OCI-LY1 (cell line): Measurements from ENCODE around the gene APEX1.

Experiments
- H2AFZ ChIP-seq: fragments of 200-600 bp; sonication (generic), shearing (Covaris generic); 2 replicates; pipeline ENCODE4 v1.6.0; 2014; ENCODE audit warnings: antibody characterized with exemption, mild to moderate bottlenecking, low read length
- H3F3A ChIP-seq: fragments of 200-600 bp; sonication (generic), shearing (Covaris generic); 2 replicates; pipeline ENCODE4 v1.6.0; 2014; ENCODE audit warnings: mild to moderate bottlenecking, antibody characterized with exemption, low read length, moderate library complexity; ENCODE audit not compliant: insufficient read depth
- H3K27ac ChIP-seq: fragments of 200-600 bp; sonication (generic); 2 replicates; pipeline ENCODE4 v1.5.1; 2014; ENCODE audit warnings: low read length, mixed run types, mild to moderate bottlenecking, low read depth; ENCODE audit not compliant: poor library complexity, severe bottlenecking
- H3K27me3 ChIP-seq: fragments of 200-600 bp; sonication (generic); 2 replicates; pipeline ENCODE4 v1.6.0; 2014; ENCODE audit warnings: antibody characterized with exemption, mild to moderate bottlenecking, low read length, moderate library complexity; ENCODE audit not compliant: insufficient read depth
- H3K36me3 ChIP-seq: fragments of 200-600 bp; sonication (generic); 2 replicates; pipeline ENCODE4 v1.6.1; 2014; ENCODE audit warnings: mild to moderate bottlenecking, antibody characterized with exemption, low read length, moderate library complexity, mixed read lengths; ENCODE audit not compliant: insufficient read depth
- H3K4me1 ChIP-seq: fragments of 200-600 bp; sonication (generic); 2 replicates; pipeline ENCODE4 v1.5.1; 2014; ENCODE audit warnings: mild to moderate bottlenecking, low read length, moderate library complexity; ENCODE audit not compliant: insufficient read depth, severe bottlenecking
- H3K4me2 ChIP-seq: fragments of 200-600 bp; sonication (generic), shearing (Covaris generic); 2 replicates; pipeline ENCODE4 v1.6.1; 2014; ENCODE audit warnings: low read length
- H3K4me3 ChIP-seq: fragments of 200-600 bp; sonication (generic); 2 replicates; pipeline ENCODE4 v1.5.1; 2014; ENCODE audit warnings: low read length, low read depth, mild to moderate bottlenecking, mixed read lengths; ENCODE audit not compliant: poor library complexity, severe bottlenecking
- H3K79me2 ChIP-seq: fragments of 200-600 bp; shearing (Covaris generic); 2 replicates; pipeline ENCODE4 v1.6.1; 2016; ENCODE audit warnings: mixed run types, low read length, mixed read lengths; ENCODE audit not compliant: insufficient read depth
- H3K9ac ChIP-seq: fragments of 200-600 bp; sonication (generic), shearing (Covaris generic); 2 replicates; pipeline ENCODE4 v1.6.1; 2014; ENCODE audit warnings: mild to moderate bottlenecking, low read length, mixed read lengths
- H3K9me2 ChIP-seq: fragments of 200-600 bp; sonication (generic), shearing (Covaris generic); 2 replicates; pipeline ENCODE4 v1.6.1; 2014; ENCODE audit warnings: low read depth, mild to moderate bottlenecking, low read length, mixed read lengths
- H3K9me3 ChIP-seq: fragments of 200-600 bp; shearing (Covaris generic); 2 replicates; pipeline ENCODE4 v1.6.1; 2014; ENCODE audit warnings: low read length, mixed read lengths
- H4K20me1 ChIP-seq: fragments of 200-600 bp; sonication (generic), shearing (Covaris generic); 2 replicates; pipeline ENCODE4 v1.6.0; 2016; ENCODE audit warnings: mild to moderate bottlenecking, low read length; ENCODE audit not compliant: insufficient read depth
- EZH2 ChIP-seq: fragments of 200-600 bp; sonication (generic), shearing (Covaris generic); IDR thresholded peaks from 2 replicates; pipeline ENCODE4 v1.8.0; 2017; ENCODE audit warnings: borderline replicate concordance, mixed run types, mild to moderate bottlenecking, antibody characterized with exemption, low read length, moderate library complexity, mixed read lengths
- TF ChIP-seq, protein P1 (sequence below): fragments of 200-600 bp; sonication (generic), shearing (Covaris generic); IDR thresholded peaks from 2 replicates; pipeline ENCODE4 v1.5.1; 2017; ENCODE audit warnings: mild to moderate bottlenecking, antibody characterized with exemption, low read length, moderate library complexity, mixed read lengths

APEX1 gene

DNA sequence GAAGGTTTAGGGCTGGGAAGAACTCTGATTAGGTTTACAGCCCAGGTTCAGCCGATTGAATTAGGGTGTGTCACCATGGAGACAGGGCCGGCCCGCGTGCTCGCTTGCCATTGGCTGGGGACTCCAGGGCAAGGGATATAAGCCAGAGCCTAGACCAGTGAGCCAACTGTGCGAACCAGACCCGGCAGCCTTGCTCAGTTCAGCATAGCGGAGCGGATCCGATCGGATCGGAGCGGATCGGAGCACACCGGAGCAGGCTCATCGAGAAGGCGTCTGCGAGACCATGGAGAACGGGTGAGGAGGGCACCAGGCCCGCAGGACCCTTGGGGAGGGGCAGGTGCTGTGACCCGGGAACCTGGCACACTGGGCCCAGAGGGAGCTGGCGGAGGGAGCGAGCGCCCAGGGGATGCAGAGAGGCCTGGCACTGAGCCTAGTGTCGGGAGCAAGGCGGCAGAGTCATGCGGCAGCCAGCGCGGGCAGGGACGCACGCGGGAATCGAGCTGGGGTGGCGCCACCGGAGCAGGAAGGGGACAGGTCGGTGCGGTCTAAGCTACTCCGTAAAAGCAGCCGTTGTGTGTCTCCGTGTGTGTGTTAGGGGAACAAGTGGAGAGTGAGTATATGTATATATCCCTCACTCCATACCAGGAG, 14.3 kb downstream of the APEX1 start, which contains the start of gene PNP:
Gene PNP (plus strand): TSS at position 165 of the 648 bp plus-strand sequence. CDS start 119 bp downstream, at position 284.
- no peak for TF ChIP-seq EZH2
- TF ChIP-seq, protein P1, sequence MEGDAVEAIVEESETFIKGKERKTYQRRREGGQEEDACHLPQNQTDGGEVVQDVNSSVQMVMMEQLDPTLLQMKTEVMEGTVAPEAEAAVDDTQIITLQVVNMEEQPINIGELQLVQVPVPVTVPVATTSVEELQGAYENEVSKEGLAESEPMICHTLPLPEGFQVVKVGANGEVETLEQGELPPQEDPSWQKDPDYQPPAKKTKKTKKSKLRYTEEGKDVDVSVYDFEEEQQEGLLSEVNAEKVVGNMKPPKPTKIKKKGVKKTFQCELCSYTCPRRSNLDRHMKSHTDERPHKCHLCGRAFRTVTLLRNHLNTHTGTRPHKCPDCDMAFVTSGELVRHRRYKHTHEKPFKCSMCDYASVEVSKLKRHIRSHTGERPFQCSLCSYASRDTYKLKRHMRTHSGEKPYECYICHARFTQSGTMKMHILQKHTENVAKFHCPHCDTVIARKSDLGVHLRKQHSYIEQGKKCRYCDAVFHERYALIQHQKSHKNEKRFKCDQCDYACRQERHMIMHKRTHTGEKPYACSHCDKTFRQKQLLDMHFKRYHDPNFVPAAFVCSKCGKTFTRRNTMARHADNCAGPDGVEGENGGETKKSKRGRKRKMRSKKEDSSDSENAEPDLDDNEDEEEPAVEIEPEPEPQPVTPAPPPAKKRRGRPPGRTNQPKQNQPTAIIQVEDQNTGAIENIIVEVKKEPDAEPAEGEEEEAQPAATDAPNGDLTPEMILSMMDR = no peak
- peak within 1 kb of the TSS; percentile 98 for H3K4me3 ChIP-seq

DNA sequence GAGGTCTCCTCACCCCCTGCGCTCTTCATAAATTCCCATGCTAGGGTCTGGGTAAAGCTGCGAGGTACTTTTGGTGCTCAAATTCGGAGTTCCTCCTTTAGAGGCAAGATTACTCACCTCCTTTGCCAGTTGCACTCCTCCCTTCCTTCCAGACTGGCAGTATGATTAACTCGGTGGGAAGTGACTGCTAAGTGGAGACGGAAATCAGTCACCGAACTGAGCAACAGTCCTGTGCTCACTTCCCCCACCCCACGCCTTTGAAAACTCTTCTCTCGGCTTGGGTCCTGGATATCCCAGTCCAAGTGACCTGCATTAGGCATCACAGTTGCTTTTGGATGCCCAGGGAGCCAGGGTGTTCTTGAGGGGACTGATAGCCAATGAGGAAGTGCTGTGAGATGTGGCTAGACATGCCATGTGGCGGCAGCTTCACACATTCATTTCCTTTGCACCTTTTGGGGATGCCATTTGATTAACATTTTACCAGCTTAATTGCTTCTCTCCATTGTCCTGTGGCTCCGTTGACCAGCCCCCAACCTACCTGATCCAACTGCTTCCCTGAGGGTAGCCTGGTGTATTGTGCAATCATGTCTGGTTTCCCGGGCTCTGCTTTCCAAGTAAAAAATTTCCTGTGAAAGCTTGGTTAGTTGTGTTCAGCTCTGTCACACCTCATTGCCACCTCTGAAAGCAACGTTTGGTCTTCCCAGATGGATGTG, 15.0 kb downstream of the APEX1 start:
- Histone ChIP-seq H3K9me3 (no peaks in the 10 kb centered on the region), H3K4me2 (peak overlapping the region; percentile 98), H3F3A (no peaks in the 10 kb centered on the region), H3K27ac (peak overlapping the region; percentile 57), H3K4me3 (peak overlapping the region; percentile 98), H3K9ac (peak overlapping the region; percentile 98), H3K27me3 (no peaks in the 10 kb centered on the region), H4K20me1 (no peaks in the 10 kb centered on the region), H3K4me1 (peaks cover 26% of the 10 kb centered on the region), H3K9me2 (no peaks in the 10 kb centered on the region), H3K36me3 (peaks cover 37% of the 10 kb centered on the region), H3K79me2 (peaks cover 22% of the 10 kb centered on the region), H2AFZ (peak overlapping the region; percentile 78; the same call in 1 of the 2 replicates)
- TF ChIP-seq EZH2 = no peak
- TF ChIP-seq, protein P1 = no peak

More for the DNA sequence above, 14.3 kb downstream of the APEX1 start, which contains the start of gene PNP:
- no peaks in the 10 kb centered on the region for H3K9me3 ChIP-seq
- H3K9me2 ChIP-seq = no peaks in the 10 kb centered on the region
- peaks cover 26% of the 10 kb centered on the region for H3K4me1 ChIP-seq
- peaks cover 30% of the 10 kb centered on the region for H3K36me3 ChIP-seq
- peaks cover 22% of the 10 kb centered on the region for H3K79me2 ChIP-seq
- H3F3A ChIP-seq = no peaks in the 10 kb centered on the region
- H4K20me1 ChIP-seq = no peaks in the 10 kb centered on the region
- peak within 1 kb of the TSS; percentile 98 for H3K9ac ChIP-seq
- H2AFZ ChIP-seq = peak within 1 kb of the TSS; percentile 78; the same call in 1 of the 2 replicates
- peak within 1 kb of the TSS; percentile 98 for H3K4me2 ChIP-seq
- H3K27me3 ChIP-seq = no peaks in the 10 kb centered on the region
- peak within 1 kb of the TSS; percentile 57 for H3K27ac ChIP-seq

DNA sequence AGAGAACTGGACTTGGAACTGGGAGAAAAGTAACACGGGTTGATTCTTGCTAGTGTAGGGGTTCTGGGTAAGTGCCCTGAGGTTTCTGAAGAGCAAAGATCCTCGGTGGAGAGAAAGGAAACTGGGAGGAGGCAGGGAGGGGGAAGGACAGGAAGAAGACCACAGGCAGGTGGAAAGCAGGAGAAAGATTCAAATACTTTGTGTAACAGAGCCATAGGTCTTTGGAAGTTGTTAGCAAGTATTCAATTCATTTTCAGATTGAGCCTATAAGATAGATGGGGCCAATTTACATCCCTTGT, 15.5 kb downstream of the APEX1 start:
- H3K9me2 ChIP-seq = no peaks in the 10 kb centered on the region
- H3K27ac ChIP-seq = no peak overlapping the region
- no peaks in the 10 kb centered on the region for H3F3A ChIP-seq
- H3K9ac ChIP-seq = peak overlapping the region; percentile 98
- no peaks in the 10 kb centered on the region for H4K20me1 ChIP-seq
- no peak overlapping the region for H2AFZ ChIP-seq
- peaks cover 26% of the 10 kb centered on the region for H3K4me1 ChIP-seq
- H3K27me3 ChIP-seq = no peaks in the 10 kb centered on the region
- H3K4me3 ChIP-seq = peak overlapping the region; percentile 98
- peak overlapping the region; percentile 98 for H3K4me2 ChIP-seq
- no peaks in the 10 kb centered on the region for H3K9me3 ChIP-seq
- peaks cover 42% of the 10 kb centered on the region for H3K36me3 ChIP-seq
- H3K79me2 ChIP-seq = peaks cover 22% of the 10 kb centered on the region
- no peak for TF ChIP-seq EZH2
- TF ChIP-seq, protein P1 = no peak
